DOHH2 (cell line): ENCODE data around the gene XPC.

Experiments
- EZH2phosphoT487 ChIP-seq: fragments of 200-600 bp; sonication (generic); IDR thresholded peaks from 2 replicates; pipeline ENCODE4 v1.6.1; 2017; ENCODE audit warnings: borderline replicate concordance, mild to moderate bottlenecking, antibody characterized with exemption, low read length, moderate library complexity, mixed read lengths
- TF ChIP-seq, protein P1 (sequence below): fragments of 200-600 bp; sonication (generic); IDR thresholded peaks from one replicate; pipeline ENCODE4 v1.5.1; 2014; ENCODE audit warnings: antibody characterized with exemption, mild to moderate bottlenecking, low read depth, low read length; ENCODE audit not compliant: poor library complexity, severe bottlenecking

DNA sequence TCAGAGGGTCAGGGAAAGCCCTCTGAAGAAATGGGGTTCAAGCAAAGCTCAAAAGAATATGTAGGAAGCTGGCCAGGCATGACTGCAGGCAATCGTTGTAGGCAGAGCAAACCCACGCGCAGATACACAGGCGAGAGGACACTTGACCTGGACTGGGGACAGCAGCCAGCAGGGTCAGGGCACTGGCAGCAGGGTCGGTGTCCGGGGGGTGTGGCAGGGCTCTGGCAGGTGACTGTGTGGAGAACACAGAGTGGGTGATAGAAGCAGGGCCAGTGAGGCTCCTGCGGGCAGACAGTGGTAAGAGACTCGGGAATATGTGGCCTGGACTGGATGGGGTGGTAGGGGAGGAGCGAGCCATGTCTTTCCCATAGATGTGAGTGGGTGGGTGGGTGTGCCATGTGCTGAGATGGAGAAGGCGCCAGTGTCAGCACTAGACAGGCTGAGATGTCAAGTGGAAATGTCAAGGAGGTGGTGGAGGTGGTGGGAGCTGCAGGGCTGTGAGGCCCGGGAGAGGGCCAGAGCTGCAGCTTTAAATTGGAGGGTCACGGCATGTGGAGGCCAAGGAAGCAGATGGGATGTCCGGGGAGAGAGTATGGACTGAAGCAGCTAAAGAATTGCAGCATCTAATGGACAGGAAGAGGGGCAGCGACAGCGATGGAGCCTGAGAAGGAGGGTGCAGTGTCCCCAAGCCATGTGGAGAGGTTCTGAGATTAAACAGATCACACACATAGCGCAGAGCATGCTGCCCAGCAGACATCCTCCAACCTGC is 40.1 kb downstream of the XPC start:
- TF ChIP-seq, protein P1, sequence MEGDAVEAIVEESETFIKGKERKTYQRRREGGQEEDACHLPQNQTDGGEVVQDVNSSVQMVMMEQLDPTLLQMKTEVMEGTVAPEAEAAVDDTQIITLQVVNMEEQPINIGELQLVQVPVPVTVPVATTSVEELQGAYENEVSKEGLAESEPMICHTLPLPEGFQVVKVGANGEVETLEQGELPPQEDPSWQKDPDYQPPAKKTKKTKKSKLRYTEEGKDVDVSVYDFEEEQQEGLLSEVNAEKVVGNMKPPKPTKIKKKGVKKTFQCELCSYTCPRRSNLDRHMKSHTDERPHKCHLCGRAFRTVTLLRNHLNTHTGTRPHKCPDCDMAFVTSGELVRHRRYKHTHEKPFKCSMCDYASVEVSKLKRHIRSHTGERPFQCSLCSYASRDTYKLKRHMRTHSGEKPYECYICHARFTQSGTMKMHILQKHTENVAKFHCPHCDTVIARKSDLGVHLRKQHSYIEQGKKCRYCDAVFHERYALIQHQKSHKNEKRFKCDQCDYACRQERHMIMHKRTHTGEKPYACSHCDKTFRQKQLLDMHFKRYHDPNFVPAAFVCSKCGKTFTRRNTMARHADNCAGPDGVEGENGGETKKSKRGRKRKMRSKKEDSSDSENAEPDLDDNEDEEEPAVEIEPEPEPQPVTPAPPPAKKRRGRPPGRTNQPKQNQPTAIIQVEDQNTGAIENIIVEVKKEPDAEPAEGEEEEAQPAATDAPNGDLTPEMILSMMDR: no peak
- no peak for TF ChIP-seq EZH2phosphoT487
